DOHH2 (cell line): ENCODE data around the gene CDK14.

Experiments
- EZH2phosphoT487 ChIP-seq: fragments of 200-600 bp; sonication (generic); IDR thresholded peaks from 2 replicates; pipeline ENCODE4 v1.6.1; 2017; ENCODE audit warnings: borderline replicate concordance, mild to moderate bottlenecking, antibody characterized with exemption, low read length, moderate library complexity, mixed read lengths
- TF ChIP-seq, protein P1 (sequence below): fragments of 200-600 bp; sonication (generic); IDR thresholded peaks from one replicate; pipeline ENCODE4 v1.5.1; 2014; ENCODE audit warnings: antibody characterized with exemption, mild to moderate bottlenecking, low read depth, low read length; ENCODE audit not compliant: poor library complexity, severe bottlenecking

DNA sequence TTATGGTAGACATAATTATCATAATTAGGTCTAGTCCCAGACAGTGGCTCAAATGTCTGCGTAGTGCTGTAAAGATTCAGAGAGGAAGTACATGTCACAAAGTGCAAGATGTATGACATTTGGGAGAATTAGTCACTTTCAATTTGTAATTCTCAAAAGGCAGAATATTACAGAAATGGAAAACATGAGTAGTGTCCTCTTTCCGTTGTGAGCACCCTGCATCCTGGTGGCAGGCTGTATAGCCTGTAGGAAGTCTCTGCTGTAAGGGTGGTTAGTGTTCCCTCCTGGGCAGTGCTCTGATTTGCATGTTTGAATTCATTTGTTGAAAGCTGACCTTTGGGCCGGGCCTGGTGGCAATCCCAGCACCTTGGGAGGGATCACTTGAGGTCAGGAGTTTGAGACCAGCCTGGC, 17.0 kb downstream of the CDK14 start:
- TF ChIP-seq, protein P1, sequence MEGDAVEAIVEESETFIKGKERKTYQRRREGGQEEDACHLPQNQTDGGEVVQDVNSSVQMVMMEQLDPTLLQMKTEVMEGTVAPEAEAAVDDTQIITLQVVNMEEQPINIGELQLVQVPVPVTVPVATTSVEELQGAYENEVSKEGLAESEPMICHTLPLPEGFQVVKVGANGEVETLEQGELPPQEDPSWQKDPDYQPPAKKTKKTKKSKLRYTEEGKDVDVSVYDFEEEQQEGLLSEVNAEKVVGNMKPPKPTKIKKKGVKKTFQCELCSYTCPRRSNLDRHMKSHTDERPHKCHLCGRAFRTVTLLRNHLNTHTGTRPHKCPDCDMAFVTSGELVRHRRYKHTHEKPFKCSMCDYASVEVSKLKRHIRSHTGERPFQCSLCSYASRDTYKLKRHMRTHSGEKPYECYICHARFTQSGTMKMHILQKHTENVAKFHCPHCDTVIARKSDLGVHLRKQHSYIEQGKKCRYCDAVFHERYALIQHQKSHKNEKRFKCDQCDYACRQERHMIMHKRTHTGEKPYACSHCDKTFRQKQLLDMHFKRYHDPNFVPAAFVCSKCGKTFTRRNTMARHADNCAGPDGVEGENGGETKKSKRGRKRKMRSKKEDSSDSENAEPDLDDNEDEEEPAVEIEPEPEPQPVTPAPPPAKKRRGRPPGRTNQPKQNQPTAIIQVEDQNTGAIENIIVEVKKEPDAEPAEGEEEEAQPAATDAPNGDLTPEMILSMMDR: no peak
- no peak for TF ChIP-seq EZH2phosphoT487
